SK-N-SH (cell line): ENCODE measurements around the gene TAS2R41.

Experiments used
- FOXJ3 ChIP-seq: sonication (generic); formaldehyde crosslinking; IDR thresholded peaks from 2 replicates; pipeline ENCODE4 v1.5.1; 2020; ENCODE audit warnings: mild to moderate bottlenecking, missing genetic modification reagents
- MXI1 ChIP-seq: IDR thresholded peaks from 2 replicates; pipeline ENCODE4 v1.6.1; 2012; ENCODE audit warnings: mild to moderate bottlenecking, low read depth, low read length, improper control_type of control experiment
- TAF1 ChIP-seq: IDR thresholded peaks from 2 replicates; pipeline ENCODE4 v1.6.1; 2012; ENCODE audit warnings: low read depth, mild to moderate bottlenecking, low read length, moderate library complexity, borderline replicate concordance
- TF ChIP-seq, protein P1 (sequence below): IDR thresholded peaks from 2 replicates; pipeline ENCODE4 v1.6.1; 2012; ENCODE audit warnings: mild to moderate bottlenecking, low read depth, low read length, moderate library complexity
- TF ChIP-seq, protein P2 (sequence below): fragments of 200-600 bp; sonication (generic); IDR thresholded peaks from 2 replicates; pipeline ENCODE4 v1.6.1; 2017; ENCODE audit warnings: antibody characterized with exemption, mild to moderate bottlenecking, moderate library complexity

DNA sequence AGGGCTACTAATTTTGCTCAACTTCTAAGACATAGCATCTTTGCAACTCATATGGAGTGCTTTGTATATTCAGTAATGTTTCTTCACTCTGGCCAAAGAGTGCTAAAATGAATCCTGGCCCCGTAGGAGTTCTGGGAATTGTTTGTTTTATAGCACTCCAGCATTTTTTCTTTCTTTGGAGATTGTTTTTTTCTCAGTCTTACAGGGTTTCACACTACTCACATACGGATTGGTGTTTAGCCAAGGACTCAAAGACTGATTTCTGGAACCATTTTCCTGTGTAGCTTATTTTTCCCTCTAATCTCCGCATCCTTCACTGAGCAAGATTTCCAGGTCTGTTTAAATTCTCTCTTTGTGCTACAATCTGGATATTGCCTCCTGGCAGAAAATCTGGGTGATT, 6.4 kb downstream of the TAS2R41 start:
- TF ChIP-seq, protein P1, sequence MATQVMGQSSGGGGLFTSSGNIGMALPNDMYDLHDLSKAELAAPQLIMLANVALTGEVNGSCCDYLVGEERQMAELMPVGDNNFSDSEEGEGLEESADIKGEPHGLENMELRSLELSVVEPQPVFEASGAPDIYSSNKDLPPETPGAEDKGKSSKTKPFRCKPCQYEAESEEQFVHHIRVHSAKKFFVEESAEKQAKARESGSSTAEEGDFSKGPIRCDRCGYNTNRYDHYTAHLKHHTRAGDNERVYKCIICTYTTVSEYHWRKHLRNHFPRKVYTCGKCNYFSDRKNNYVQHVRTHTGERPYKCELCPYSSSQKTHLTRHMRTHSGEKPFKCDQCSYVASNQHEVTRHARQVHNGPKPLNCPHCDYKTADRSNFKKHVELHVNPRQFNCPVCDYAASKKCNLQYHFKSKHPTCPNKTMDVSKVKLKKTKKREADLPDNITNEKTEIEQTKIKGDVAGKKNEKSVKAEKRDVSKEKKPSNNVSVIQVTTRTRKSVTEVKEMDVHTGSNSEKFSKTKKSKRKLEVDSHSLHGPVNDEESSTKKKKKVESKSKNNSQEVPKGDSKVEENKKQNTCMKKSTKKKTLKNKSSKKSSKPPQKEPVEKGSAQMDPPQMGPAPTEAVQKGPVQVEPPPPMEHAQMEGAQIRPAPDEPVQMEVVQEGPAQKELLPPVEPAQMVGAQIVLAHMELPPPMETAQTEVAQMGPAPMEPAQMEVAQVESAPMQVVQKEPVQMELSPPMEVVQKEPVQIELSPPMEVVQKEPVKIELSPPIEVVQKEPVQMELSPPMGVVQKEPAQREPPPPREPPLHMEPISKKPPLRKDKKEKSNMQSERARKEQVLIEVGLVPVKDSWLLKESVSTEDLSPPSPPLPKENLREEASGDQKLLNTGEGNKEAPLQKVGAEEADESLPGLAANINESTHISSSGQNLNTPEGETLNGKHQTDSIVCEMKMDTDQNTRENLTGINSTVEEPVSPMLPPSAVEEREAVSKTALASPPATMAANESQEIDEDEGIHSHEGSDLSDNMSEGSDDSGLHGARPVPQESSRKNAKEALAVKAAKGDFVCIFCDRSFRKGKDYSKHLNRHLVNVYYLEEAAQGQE = no peak
- TF ChIP-seq MXI1 (no peak), TAF1 (no peak), FOXJ3 (no peak)
- TF ChIP-seq, protein P2, sequence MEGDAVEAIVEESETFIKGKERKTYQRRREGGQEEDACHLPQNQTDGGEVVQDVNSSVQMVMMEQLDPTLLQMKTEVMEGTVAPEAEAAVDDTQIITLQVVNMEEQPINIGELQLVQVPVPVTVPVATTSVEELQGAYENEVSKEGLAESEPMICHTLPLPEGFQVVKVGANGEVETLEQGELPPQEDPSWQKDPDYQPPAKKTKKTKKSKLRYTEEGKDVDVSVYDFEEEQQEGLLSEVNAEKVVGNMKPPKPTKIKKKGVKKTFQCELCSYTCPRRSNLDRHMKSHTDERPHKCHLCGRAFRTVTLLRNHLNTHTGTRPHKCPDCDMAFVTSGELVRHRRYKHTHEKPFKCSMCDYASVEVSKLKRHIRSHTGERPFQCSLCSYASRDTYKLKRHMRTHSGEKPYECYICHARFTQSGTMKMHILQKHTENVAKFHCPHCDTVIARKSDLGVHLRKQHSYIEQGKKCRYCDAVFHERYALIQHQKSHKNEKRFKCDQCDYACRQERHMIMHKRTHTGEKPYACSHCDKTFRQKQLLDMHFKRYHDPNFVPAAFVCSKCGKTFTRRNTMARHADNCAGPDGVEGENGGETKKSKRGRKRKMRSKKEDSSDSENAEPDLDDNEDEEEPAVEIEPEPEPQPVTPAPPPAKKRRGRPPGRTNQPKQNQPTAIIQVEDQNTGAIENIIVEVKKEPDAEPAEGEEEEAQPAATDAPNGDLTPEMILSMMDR = no peak
